Astrocyte (in vitro differentiated cells and primary cell): ENCODE data around the gene ACOT13. TPM values are rescaled to one million over a fixed set of nuclear protein-coding genes. Genes with fewer than 3 reads are reported as not detected.
"Not testable (repeated sequence)": the region's sequence is repeated elsewhere in the genome, so short reads cannot be mapped to it uniquely, and the experiment has no call there.

ENCODE experiments used
- DNase-seq: peaks from one replicate; pipeline ENCODE4 v3.0.0-alpha.2; 2010; ENCODE audit warnings: low read depth
- FAIRE-seq: peaks from 2 replicates; lab custom pipeline; 2011; peaks lifted over from hg19 to GRCh38; lab: Jason Lieb, UNC
- H2AFZ ChIP-seq: 2 replicates; pipeline ENCODE4 v1.6.0; 2012; ENCODE audit warnings: low read depth, low read length, inconsistent platforms
- H3K27ac ChIP-seq: 2 replicates; pipeline ENCODE4 v1.5.1; 2011; ENCODE audit warnings: low read depth, low read length, inconsistent platforms
- H3K27me3 ChIP-seq: 2 replicates; pipeline ENCODE4 v1.6.0; 2011; ENCODE audit warnings: low read length, inconsistent platforms; ENCODE audit not compliant: insufficient read depth
- H3K36me3 ChIP-seq: 2 replicates; pipeline ENCODE4 v1.5.1; 2011; ENCODE audit warnings: low read length, inconsistent platforms; ENCODE audit not compliant: insufficient read depth
- H3K4me1 ChIP-seq: 2 replicates; pipeline ENCODE4 v1.5.1; 2011; ENCODE audit warnings: low read length, inconsistent platforms; ENCODE audit not compliant: insufficient read depth
- H3K4me2 ChIP-seq: 2 replicates; pipeline ENCODE4 v1.6.0; 2012; ENCODE audit warnings: low read length, inconsistent platforms
- H3K4me3 ChIP-seq: 2 replicates; pipeline ENCODE4 v1.5.1; 2011; ENCODE audit warnings: low read depth, mild to moderate bottlenecking, low read length, inconsistent platforms; ENCODE audit not compliant: insufficient read depth
- H3K79me2 ChIP-seq: 2 replicates; pipeline ENCODE4 v1.6.0; 2012; ENCODE audit warnings: mild to moderate bottlenecking, low read length, inconsistent platforms; ENCODE audit not compliant: insufficient read depth
- H3K9ac ChIP-seq: 2 replicates; pipeline ENCODE4 v1.6.0; 2012; ENCODE audit warnings: mild to moderate bottlenecking, low read length, inconsistent platforms
- H3K9me3 ChIP-seq: 2 replicates; pipeline ENCODE4 v1.5.1; 2012; ENCODE audit warnings: low read depth, mild to moderate bottlenecking, low read length, inconsistent platforms; ENCODE audit not compliant: insufficient read depth
- H4K20me1 ChIP-seq: 2 replicates; pipeline ENCODE4 v1.6.0; 2012; ENCODE audit warnings: low read length, inconsistent platforms; ENCODE audit not compliant: insufficient read depth
- H3K27ac Mint-ChIP-seq: one replicate; pipeline ENCODE4 v1.8.0; 2021; ENCODE audit warnings: mild to moderate bottlenecking, mixed read lengths; ENCODE audit not compliant: unreplicated experiment
- H3K27me3 Mint-ChIP-seq: one replicate; pipeline ENCODE4 v1.8.0; 2021; ENCODE audit warnings: low read depth, mixed read lengths; ENCODE audit not compliant: unreplicated experiment
- H3K36me3 Mint-ChIP-seq: one replicate; pipeline ENCODE4 v1.8.0; 2021; ENCODE audit warnings: low read depth, mixed read lengths; ENCODE audit not compliant: unreplicated experiment
- H3K4me1 Mint-ChIP-seq: one replicate; pipeline ENCODE4 v1.8.0; 2021; ENCODE audit warnings: low read depth, mixed read lengths; ENCODE audit not compliant: unreplicated experiment
- H3K4me3 Mint-ChIP-seq: one replicate; pipeline ENCODE4 v1.8.0; 2021; ENCODE audit warnings: mild to moderate bottlenecking, moderate library complexity, mixed read lengths; ENCODE audit not compliant: unreplicated experiment
- H3K9me3 Mint-ChIP-seq: one replicate; pipeline ENCODE4 v1.8.0; 2021; ENCODE audit warnings: mild to moderate bottlenecking, mixed read lengths; ENCODE audit not compliant: unreplicated experiment
- EZH2 ChIP-seq: IDR thresholded peaks from 2 replicates; pipeline ENCODE4 v1.6.1; 2012; ENCODE audit warnings: mild to moderate bottlenecking, low read length, inconsistent platforms; ENCODE audit not compliant: insufficient read depth
- total RNA-seq: library from RNA; stranded (reverse); gene quantifications from 2 replicates; pipeline ENCODE4 v1.2.1, GENCODE V29; 2021
- TF ChIP-seq, protein P1 (sequence below): IDR thresholded peaks from 2 replicates; pipeline ENCODE4 v1.5.1; 2011; ENCODE audit warnings: low read depth, mild to moderate bottlenecking, inconsistent platforms, low read length, moderate library complexity; ENCODE audit not compliant: insufficient read depth

ACOT13 gene
- total RNA-seq, 1 donor from 2014 or later = 35.9 TPM

- H3K9me3 Mint-ChIP-seq = no peaks in the 10 kb centered on the region
- no peak overlapping the region for H3K4me3 ChIP-seq
- no peaks in the 10 kb centered on the region for H3K27me3 ChIP-seq
- H3K79me2 ChIP-seq = peaks cover 64% of the 10 kb centered on the region
- H3K27ac Mint-ChIP-seq = no peak overlapping the region
- no peak overlapping the region for H3K4me3 Mint-ChIP-seq
- H3K27me3 Mint-ChIP-seq = no peaks in the 10 kb centered on the region
- H2AFZ ChIP-seq = no peak overlapping the region
- H4K20me1 ChIP-seq = peaks cover 94% of the 10 kb centered on the region
- no peak for DNase-seq
- H3K9ac ChIP-seq = no peak overlapping the region
- no peak overlapping the region for H3K27ac ChIP-seq
- no peak for FAIRE-seq
- peaks cover 17% of the 10 kb centered on the region for H3K36me3 Mint-ChIP-seq
- no peak overlapping the region for H3K4me2 ChIP-seq
- no peak for TF ChIP-seq EZH2
- TF ChIP-seq, protein P1, sequence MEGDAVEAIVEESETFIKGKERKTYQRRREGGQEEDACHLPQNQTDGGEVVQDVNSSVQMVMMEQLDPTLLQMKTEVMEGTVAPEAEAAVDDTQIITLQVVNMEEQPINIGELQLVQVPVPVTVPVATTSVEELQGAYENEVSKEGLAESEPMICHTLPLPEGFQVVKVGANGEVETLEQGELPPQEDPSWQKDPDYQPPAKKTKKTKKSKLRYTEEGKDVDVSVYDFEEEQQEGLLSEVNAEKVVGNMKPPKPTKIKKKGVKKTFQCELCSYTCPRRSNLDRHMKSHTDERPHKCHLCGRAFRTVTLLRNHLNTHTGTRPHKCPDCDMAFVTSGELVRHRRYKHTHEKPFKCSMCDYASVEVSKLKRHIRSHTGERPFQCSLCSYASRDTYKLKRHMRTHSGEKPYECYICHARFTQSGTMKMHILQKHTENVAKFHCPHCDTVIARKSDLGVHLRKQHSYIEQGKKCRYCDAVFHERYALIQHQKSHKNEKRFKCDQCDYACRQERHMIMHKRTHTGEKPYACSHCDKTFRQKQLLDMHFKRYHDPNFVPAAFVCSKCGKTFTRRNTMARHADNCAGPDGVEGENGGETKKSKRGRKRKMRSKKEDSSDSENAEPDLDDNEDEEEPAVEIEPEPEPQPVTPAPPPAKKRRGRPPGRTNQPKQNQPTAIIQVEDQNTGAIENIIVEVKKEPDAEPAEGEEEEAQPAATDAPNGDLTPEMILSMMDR = no peak
- peaks cover 18% of the 10 kb centered on the region for H3K4me1 Mint-ChIP-seq
- H3K9me3 ChIP-seq = no peaks in the 10 kb centered on the region
- H3K4me1 ChIP-seq = no peaks in the 10 kb centered on the region
- peaks cover 94% of the 10 kb centered on the region for H3K36me3 ChIP-seq
Measured at GRCh38 chr6:24709014-24709711, 42.3 kb downstream of the ACOT13 start.

GRCh38 chr6:24710519-24711303 is 43.8 kb downstream of the ACOT13 start:
- Histone ChIP-seq H3K27me3 (no peaks in the 10 kb centered on the region), H3K9me3 (no peaks in the 10 kb centered on the region), H3K4me3 (no peak overlapping the region), H3K9ac (no peak overlapping the region), H3K27ac (no peak overlapping the region), H3K4me1 (no peaks in the 10 kb centered on the region), H2AFZ (no peak overlapping the region), H4K20me1 (peaks cover 94% of the 10 kb centered on the region), H3K36me3 (peaks cover 93% of the 10 kb centered on the region), H3K79me2 (peaks cover 79% of the 10 kb centered on the region), H3K4me2 (no peak overlapping the region)
- Mint-ChIP-seq H3K4me1 (peaks cover 23% of the 10 kb centered on the region), H3K27me3 (no peaks in the 10 kb centered on the region), H3K4me3 (no peak overlapping the region), H3K9me3 (no peaks in the 10 kb centered on the region), H3K27ac (no peak overlapping the region), H3K36me3 (peaks cover 20% of the 10 kb centered on the region)
- FAIRE-seq = no peak
- no peak for DNase-seq
- no peak for TF ChIP-seq EZH2
- TF ChIP-seq, protein P1 = no peak

GRCh38 chr6:24716602-24717148 is 49.8 kb downstream of the ACOT13 start:
- Histone ChIP-seq H3K4me2 (peak overlapping the region; percentile 94), H3K9ac (peak overlapping the region; percentile 100), H3K36me3 (peaks cover 44% of the 10 kb centered on the region), H3K79me2 (peaks cover 90% of the 10 kb centered on the region), H4K20me1 (peaks cover 79% of the 10 kb centered on the region), H3K4me3 (peak overlapping the region; percentile 98)
- not testable (repeated sequence) for DNase-seq, H3K27me3 Mint-ChIP-seq, H3K9me3 Mint-ChIP-seq, H3K27ac ChIP-seq, FAIRE-seq, H3K9me3 ChIP-seq, H2AFZ ChIP-seq, H3K27ac Mint-ChIP-seq, H3K4me1 ChIP-seq, H3K27me3 ChIP-seq
- H3K4me1 Mint-ChIP-seq = peaks cover 21% of the 10 kb centered on the region
- H3K4me3 Mint-ChIP-seq = peak overlapping the region; percentile 90
- peaks cover 24% of the 10 kb centered on the region for H3K36me3 Mint-ChIP-seq
